ENCODE data around the gene PTPMT1.

Gene PTPMT1

DNA sequence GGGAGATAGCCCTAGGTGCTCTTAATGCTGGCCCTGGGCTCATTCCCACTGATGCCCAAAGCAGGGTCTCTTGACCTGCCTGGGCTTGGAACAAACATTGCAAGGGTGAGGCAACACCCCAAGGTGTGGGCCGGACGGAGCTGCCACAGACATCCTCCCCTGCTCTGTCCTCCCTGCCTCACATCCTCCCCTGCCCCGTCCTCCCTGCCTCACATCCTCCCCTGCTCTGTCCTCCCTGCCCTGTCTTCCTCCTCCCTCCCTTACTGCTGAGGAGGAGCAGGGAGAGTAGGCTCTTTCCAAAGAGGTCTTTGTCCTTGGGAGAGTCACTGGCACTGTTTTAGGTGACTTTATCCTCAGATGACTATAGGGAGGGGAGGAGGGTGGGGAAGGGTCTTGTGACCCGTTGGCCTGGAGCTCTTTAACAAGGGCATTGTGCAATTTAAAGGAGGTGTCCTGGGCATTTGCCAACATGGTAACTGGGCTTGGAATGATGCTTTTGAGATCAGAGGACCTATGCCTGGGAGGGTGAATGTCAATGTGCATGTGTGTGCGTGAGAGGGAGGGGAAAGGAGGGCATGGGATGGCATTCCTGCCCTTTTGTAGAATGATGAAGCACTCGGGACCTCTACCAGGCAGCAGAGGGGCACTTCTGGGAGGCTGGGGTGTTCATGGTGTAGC is 21.8 kb downstream of the PTPMT1 start:
- H3K27me3 ChIP-seq (ENCODE audit: low read length): no peaks in the 10 kb centered on the region
- H3K9me3 ChIP-seq (ENCODE audit: insufficient read depth, low read length): no peaks in the 10 kb centered on the region
- H3K79me2 ChIP-seq (ENCODE audit: insufficient read depth, low read length): no peaks in the 10 kb centered on the region
- no peak overlapping the region for H3K4me3 ChIP-seq (ENCODE audit: insufficient read depth, low read length, poor library complexity, severe bottlenecking)
- H4K20me1 ChIP-seq (ENCODE audit: low read depth, low read length): no peaks in the 10 kb centered on the region
- H3K9ac ChIP-seq (ENCODE audit: low read length): no peak overlapping the region
- no peak overlapping the region for H3K4me2 ChIP-seq (ENCODE audit: low read depth, low read length, poor library complexity, severe bottlenecking)
- no peaks in the 10 kb centered on the region for H3F3A ChIP-seq (ENCODE audit: insufficient read depth)
- H3K27ac ChIP-seq (ENCODE audit: low read depth, low read length): no peak overlapping the region
- H3K9me2 ChIP-seq (replicated peaks; ENCODE audit: insufficient read depth, low read length): no peaks in the 10 kb centered on the region
- TF ChIP-seq, protein P1, sequence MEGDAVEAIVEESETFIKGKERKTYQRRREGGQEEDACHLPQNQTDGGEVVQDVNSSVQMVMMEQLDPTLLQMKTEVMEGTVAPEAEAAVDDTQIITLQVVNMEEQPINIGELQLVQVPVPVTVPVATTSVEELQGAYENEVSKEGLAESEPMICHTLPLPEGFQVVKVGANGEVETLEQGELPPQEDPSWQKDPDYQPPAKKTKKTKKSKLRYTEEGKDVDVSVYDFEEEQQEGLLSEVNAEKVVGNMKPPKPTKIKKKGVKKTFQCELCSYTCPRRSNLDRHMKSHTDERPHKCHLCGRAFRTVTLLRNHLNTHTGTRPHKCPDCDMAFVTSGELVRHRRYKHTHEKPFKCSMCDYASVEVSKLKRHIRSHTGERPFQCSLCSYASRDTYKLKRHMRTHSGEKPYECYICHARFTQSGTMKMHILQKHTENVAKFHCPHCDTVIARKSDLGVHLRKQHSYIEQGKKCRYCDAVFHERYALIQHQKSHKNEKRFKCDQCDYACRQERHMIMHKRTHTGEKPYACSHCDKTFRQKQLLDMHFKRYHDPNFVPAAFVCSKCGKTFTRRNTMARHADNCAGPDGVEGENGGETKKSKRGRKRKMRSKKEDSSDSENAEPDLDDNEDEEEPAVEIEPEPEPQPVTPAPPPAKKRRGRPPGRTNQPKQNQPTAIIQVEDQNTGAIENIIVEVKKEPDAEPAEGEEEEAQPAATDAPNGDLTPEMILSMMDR (IDR thresholded peaks at IDR 0.05; ENCODE audit: insufficient read depth, low read length, poor library complexity, severe bottlenecking): no peak
- no peak for TF ChIP-seq EZH2phosphoT487 (conservative IDR thresholded peaks at IDR 0.05; ENCODE audit: low read length)
- H3K36me3 ChIP-seq (ENCODE audit: low read length): no peaks in the 10 kb centered on the region
- no peak overlapping the region for H2AFZ ChIP-seq (ENCODE audit: low read depth, low read length, severe bottlenecking)

DNA sequence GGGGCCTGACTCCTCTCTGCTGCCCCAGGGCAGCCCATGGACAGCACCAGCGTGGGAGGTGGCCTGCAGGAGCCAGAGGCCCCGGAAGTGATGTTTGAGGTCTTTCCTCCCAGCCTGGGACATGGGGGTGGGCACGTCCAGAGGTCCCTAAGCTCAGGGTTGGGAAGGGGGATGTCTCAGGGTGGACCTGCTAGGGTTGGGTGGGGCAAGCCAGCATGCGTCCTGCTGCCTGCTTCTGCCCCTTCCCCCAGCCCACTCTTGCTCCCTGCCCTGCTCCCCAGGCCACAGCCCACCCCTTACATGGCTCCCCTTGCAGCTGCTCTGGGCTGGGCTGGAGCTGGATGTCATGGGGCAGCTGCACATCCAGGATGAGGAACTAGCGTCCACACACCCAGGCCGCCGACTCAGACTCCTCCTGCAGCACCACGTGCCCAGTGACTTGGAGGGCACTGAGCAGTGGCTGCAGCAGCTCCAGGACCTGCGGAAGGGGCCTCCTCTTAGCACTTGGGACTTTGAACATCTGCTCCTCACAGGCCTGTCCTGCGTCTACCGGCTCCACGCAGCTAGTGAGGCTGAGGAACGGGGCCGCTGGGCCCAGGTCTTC is 22.4 kb downstream of the PTPMT1 start:
- Histone ChIP-seq H3K4me3 (ENCODE audit: insufficient read depth, low read length, poor library complexity, severe bottlenecking) (no peak overlapping the region), H3F3A (ENCODE audit: insufficient read depth) (no peaks in the 10 kb centered on the region), H4K20me1 (ENCODE audit: low read depth, low read length) (no peaks in the 10 kb centered on the region), H3K9ac (ENCODE audit: low read length) (no peak overlapping the region), H3K9me2 (replicated peaks; ENCODE audit: insufficient read depth, low read length) (no peaks in the 10 kb centered on the region), H3K27ac (ENCODE audit: low read depth, low read length) (no peak overlapping the region), H3K4me2 (ENCODE audit: low read depth, low read length, poor library complexity, severe bottlenecking) (no peak overlapping the region), H3K9me3 (ENCODE audit: insufficient read depth, low read length) (no peaks in the 10 kb centered on the region), H3K36me3 (ENCODE audit: low read length) (no peaks in the 10 kb centered on the region), H3K27me3 (ENCODE audit: low read length) (no peaks in the 10 kb centered on the region), H3K79me2 (ENCODE audit: insufficient read depth, low read length) (no peaks in the 10 kb centered on the region), H2AFZ (ENCODE audit: low read depth, low read length, severe bottlenecking) (no peak overlapping the region)
- TF ChIP-seq EZH2phosphoT487 (conservative IDR thresholded peaks at IDR 0.05; ENCODE audit: low read length): no peak
- TF ChIP-seq, protein P1 (IDR thresholded peaks at IDR 0.05; ENCODE audit: insufficient read depth, low read length, poor library complexity, severe bottlenecking): no peak

DNA sequence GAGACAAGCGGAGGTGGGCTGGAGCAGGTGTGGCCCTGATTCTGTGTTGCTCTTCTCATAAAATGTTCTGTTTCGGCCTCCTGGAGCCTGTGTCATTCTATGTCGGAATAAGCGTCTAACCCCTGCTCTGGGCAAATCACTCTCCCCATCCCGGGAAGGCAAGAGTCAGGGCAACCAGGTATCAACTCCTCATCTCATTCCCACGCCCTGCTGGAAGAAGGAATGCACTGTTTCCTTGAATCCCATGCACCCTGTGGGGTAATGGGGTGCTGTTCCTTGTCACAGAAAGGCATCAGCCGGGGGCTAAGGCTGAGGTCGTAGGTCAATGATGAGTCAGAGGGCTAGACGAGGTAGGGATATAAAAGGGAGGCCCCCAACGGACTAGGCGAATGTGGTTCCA is 23.7 kb downstream of the PTPMT1 start:
- no peaks in the 10 kb centered on the region for H3K9me3 ChIP-seq (ENCODE audit: insufficient read depth, low read length)
- H3K36me3 ChIP-seq (ENCODE audit: low read length): no peaks in the 10 kb centered on the region
- no peak overlapping the region for H3K27ac ChIP-seq (ENCODE audit: low read depth, low read length)
- H3K9me2 ChIP-seq (replicated peaks; ENCODE audit: insufficient read depth, low read length): no peaks in the 10 kb centered on the region
- H3K4me3 ChIP-seq (ENCODE audit: insufficient read depth, low read length, poor library complexity, severe bottlenecking): no peak overlapping the region
- H4K20me1 ChIP-seq (ENCODE audit: low read depth, low read length): no peaks in the 10 kb centered on the region
- no peaks in the 10 kb centered on the region for H3K27me3 ChIP-seq (ENCODE audit: low read length)
- H3K9ac ChIP-seq (ENCODE audit: low read length): no peak overlapping the region
- no peak overlapping the region for H2AFZ ChIP-seq (ENCODE audit: low read depth, low read length, severe bottlenecking)
- H3K79me2 ChIP-seq (ENCODE audit: insufficient read depth, low read length): no peaks in the 10 kb centered on the region
- TF ChIP-seq EZH2phosphoT487 (conservative IDR thresholded peaks at IDR 0.05; ENCODE audit: low read length): no peak
- TF ChIP-seq, protein P1 (IDR thresholded peaks at IDR 0.05; ENCODE audit: insufficient read depth, low read length, poor library complexity, severe bottlenecking): no peak
- H3K4me2 ChIP-seq (ENCODE audit: low read depth, low read length, poor library complexity, severe bottlenecking): no peak overlapping the region
- H3F3A ChIP-seq (ENCODE audit: insufficient read depth): no peaks in the 10 kb centered on the region
